WI38 (cell line): Measurements from ENCODE around the gene SIRPG.
"Not testable (repeated sequence)": the region's sequence is repeated elsewhere in the genome, so short reads cannot be mapped to it uniquely, and the experiment has no call there.

ENCODE experiments used
- H3K4me3 ChIP-seq: 2 replicates; pipeline ENCODE4 v1.5.1; 2011; ENCODE audit warnings: low read depth, mild to moderate bottlenecking, control low read depth, low read length
- CTCF ChIP-seq: IDR thresholded peaks from 2 replicates; pipeline ENCODE4 v1.5.1; 2012; ENCODE audit warnings: low read depth, mild to moderate bottlenecking, control low read depth, low read length

Gene SIRPG

DNA sequence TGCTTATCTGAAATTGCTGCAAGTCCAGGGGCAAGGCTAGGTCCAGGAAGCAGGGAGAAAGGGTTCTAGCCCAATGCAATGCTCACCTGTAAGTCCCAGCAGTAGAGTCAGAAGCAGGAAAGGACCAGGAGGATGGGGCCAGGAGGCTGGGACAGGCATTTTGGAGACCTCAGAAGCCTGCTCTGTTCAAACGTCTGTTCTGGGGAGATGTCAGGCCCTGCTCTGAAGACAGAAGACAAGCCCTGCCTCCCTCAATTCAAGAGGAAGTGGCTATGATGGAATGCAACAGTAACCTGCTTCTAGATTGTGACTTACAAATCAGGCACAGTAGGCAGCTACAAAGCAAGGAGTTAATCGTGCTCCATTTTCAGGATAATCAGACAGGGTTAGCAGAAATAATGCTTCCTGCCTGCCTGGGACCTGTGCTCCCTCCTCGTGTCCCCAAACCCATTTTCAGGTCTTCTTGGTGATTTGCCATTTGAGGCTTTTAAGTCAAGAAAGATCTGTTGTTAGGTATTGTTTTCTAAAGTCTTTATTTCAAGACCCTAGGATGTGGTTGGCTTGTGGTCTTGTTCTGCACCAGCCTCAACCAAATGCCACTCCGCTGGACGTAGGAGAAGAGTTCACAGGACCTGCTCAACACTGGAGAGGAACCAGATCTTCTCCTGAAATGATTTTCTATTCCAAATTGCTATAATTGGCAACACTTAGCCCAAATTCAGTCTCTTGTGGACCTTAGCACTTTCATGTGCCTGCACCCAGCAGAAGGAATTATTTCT is at the start of gene SIRPG:
TSS of gene SIRPG (minus strand) at position 224 of the 779 bp plus-strand sequence. CDS start at position 159, 65 bp downstream.
- TF ChIP-seq CTCF: no peak
- no peak within 1 kb of the TSS for H3K4me3 ChIP-seq

DNA sequence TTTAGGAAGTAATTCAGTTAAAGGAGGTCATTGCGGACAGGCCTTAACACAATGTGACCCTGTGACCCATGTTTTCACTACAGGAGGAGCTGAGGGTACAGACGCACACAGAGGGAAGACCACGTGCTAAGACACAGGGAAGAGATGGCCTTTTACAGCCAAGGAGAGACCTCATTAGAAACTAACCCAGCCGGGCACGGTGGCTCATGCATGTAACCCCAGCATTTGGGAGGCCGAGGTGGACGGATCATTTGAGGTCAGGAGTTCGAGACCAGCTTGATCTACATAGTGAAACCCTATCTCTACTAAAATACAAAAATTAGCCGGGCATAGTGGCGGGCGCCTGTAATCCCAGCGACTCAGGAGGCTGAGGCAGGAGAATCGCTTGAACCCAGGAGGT is 49.3 kb upstream of the SIRPG start:
- not testable (repeated sequence) for H3K4me3 ChIP-seq

GRCh38 chr20:1706079-1706478 is 48.5 kb upstream of the SIRPG start:
- no peak overlapping the region for H3K4me3 ChIP-seq
- TF ChIP-seq CTCF: no peak

DNA sequence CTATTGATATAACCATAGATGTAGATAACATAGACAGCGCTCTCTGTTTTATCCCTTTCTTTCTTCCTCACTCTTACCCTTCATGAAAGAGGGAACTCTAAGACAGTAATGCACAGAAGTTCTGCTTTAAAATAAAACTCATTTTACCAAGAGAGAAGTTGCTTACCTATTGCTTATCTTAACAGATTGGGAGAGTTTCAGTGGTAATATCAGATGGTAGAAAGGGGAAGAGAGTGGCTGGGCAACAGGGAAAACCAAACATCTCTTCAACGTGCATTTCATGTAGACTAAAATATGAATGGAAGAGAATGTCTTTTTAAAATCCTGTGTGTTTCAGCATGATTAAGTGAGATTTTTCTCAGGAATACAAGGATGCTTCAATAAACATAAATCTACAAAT is 45.3 kb upstream of the SIRPG start:
- TF ChIP-seq CTCF: no peak
- no peak overlapping the region for H3K4me3 ChIP-seq

DNA sequence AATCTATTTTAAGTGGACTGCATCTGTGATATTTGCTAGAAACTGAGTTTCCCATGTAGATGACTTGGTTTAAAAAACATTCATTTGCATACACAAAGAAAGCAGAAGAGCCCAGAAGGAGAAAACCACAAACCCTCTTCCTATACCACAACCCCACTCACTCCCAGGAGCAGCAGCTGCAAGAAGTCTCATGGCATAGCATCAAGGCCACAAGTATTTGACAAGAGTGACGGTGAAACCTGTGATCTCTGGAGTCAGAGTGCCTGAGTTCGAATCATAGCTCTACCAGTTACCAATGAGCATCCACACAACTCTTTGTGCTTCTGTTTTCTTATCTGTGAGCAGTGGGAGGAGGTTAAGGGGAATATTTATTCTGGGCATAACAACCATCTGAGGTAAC is 44.7 kb upstream of the SIRPG start:
- no peak overlapping the region for H3K4me3 ChIP-seq
- TF ChIP-seq CTCF: no peak

DNA sequence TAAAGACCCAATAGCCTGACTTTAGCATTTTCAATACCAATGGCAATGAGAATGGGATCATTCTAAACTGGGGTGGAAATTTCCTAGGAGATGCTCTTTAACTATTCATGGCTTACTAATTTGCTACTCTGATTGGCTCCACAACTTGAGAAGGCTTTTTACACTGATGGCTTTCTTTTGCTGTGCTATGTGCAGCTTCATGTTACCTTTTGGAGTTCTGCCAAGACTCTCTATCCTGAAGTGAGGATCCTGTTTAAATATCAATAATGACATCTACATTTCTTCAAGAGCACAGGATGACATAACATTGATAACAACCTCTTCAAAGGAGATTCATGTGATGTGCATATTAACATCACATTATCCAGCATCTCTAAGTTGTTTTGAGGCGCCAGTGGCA is 43.4 kb upstream of the SIRPG start:
- H3K4me3 ChIP-seq: no peak overlapping the region
- no peak for TF ChIP-seq CTCF

DNA sequence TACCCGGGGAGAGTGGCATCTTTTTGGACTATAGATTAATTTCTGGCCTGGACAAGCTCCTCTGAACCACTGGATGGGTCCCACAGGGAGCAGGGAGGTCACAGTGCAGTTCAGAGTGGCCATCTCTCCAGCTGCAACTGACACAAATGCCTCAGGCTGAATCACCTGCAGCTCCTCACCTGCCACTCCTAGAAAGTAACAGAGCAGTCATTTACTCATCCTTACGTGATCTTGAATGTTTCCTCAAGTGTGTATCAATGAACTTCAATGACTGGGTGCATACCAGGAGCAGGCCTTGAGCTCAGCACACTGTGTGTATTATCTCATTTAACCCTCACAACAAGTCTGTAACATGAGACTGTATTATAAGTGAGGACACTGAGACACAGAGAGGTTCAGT is 40.0 kb upstream of the SIRPG start:
- TF ChIP-seq CTCF: no peak
- no peak overlapping the region for H3K4me3 ChIP-seq

- no peak overlapping the region for H3K4me3 ChIP-seq
- TF ChIP-seq CTCF: no peak
Measured at GRCh38 chr20:1696521-1697209, 39.1 kb upstream of the SIRPG start.
